Hepatic stellate cell (primary cell): ENCODE results near the gene ZNF32.
"Not testable (repeated sequence)": the region's sequence is repeated elsewhere in the genome, so short reads cannot be mapped to it uniquely, and the experiment has no call there.

Experiments
- DNase-seq: peaks from one replicate; pipeline ENCODE4 v3.0.0; 2011; ENCODE audit warnings: low spot score

Gene ZNF32

DNA sequence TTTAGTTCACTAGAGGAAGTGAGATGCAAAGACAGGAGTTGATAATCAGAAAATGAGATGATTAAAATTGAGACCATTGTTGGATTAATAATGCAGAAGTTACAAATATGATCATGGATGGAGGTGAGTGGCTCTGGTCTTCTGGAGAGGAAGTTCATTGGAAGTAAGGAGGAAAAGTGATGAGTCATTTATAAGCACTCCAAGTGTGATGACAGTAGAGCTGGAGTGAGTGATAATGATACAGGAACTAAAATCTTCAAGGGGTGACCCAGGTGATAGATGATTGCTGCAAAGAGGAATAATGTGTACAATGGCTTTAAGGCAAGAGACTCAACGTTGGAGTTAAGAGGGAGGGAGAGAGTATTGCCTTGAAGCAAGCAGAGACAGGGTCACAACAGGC, 20.7 kb downstream of the ZNF32 start:
- DNase-seq: no peak

DNA sequence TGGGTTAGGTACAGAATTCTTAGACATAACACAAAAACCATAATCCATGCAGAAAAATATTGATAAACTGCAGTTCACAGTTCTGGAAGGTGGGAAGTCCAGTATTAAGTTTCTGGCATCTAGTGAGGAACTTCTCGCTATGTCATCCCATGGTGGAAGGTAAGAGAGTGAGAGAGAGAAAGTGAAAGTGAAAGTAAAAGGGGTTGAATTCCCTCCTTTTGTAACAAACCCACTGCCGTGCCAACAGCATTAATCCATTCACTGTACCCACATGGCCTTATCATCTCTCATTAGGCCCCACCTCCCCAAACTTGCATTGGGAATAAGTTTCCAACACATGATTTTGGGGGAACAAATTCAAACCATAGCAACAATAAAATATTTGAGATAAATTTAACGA, 25.3 kb downstream of the ZNF32 start:
- DNase-seq: no peak

DNA sequence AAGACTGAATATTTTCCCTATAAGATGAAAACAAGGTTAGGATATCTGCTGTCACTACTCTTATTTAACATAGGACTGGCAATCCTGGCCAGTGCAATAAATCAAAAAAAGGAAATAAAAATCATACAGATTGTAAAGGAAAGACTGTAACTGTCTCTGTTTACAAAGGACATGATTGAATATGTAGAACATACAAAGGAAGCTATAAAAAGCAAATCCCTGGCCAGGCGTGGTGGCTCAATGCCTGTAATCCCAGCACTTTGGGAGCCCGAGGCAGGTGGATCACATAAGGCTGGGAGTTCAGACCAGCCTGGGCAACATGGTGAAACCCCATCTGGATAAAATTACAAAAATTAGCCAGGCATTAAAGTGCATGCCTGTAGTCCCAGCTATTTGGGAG, 26.6 kb downstream of the ZNF32 start:
- DNase-seq: no peak

DNA sequence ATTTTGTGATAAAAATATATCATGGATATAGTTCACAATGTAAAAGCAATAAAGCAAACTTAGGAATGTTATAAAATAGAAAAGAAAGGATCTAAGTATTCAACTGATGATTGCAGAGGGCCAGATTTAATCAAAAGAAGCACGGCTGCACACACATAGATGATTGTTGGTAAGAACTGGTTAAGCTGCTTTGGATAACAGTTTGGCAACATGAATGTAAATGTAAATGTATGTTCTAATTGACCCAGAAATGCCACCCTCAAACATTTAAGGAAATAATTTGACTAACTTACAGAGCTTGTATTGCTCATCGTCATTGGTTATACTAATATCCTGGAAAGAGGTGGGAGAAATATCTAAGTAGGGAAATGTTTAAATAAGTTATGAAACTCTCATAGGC, 29.3 kb downstream of the ZNF32 start:
- no peak for DNase-seq

DNA sequence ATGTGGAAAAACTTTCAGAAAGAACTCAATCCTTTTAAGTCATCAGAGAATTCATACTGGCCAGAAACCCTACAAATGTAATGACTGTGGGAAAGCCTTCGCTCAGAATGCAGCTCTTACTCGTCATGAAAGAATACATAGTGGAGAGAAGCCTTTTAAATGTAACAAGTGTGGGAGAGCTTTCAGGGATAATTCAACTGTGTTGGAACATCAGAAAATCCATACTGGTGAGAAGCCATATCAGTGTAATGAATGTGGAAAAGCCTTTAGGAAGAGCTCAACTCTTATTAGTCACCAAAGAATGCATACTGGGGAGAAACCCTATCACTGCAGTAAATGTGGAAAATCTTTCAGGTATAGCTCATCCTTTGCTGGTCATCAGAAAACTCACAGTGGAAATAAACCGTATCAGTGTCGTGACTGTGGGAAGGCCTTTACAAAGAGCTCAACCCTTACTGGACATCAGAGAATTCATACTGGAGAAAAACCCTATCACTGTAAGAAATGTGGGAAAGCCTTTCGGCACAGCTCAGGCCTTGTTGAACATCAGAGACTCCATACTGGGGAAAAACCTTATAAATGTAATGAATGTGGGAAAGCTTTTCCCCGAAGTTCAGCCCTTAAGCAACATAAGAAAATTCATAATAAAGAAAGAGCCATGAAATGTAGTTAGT, 31.8 kb downstream of the ZNF32 start:
- DNase-seq: no peak

DNA sequence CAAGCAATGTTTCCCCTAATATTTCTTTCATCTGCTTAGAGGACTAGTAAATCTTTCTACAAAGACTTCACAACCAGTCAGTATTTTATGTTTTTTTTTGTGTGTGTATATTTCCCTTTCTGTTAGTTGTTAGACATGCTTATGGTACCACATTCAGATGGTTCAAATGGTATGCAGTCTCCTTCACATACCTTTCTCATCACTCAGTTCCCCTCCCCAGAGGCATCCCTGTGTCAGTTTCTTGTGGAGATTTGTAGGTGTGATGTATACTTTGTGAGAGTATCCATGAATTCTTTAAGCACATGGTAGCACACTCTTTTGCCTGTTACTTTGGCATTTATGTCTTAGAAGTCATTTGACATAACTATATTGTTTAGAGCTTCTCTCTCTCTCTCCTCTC, 38.0 kb downstream of the ZNF32 start:
- no peak for DNase-seq

DNA sequence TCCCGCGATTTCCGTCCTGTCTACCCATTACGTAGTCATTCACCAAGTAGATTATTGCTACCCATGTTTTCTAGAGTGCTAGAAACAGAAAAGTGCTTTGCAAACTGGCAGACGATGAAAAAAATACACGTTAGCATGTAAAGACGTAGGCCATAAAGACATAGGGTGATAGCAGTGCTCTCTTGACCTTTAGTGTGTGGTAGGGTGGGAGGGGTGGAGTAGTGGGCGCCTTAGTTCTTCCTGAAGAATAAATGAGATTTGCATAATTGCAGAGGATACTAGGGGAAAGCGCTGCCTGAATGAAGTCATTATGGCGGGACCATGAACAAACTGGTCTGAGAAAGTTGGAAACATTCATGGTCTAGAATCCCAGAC, 41.5 kb downstream of the ZNF32 start:
- no peak for DNase-seq

DNA sequence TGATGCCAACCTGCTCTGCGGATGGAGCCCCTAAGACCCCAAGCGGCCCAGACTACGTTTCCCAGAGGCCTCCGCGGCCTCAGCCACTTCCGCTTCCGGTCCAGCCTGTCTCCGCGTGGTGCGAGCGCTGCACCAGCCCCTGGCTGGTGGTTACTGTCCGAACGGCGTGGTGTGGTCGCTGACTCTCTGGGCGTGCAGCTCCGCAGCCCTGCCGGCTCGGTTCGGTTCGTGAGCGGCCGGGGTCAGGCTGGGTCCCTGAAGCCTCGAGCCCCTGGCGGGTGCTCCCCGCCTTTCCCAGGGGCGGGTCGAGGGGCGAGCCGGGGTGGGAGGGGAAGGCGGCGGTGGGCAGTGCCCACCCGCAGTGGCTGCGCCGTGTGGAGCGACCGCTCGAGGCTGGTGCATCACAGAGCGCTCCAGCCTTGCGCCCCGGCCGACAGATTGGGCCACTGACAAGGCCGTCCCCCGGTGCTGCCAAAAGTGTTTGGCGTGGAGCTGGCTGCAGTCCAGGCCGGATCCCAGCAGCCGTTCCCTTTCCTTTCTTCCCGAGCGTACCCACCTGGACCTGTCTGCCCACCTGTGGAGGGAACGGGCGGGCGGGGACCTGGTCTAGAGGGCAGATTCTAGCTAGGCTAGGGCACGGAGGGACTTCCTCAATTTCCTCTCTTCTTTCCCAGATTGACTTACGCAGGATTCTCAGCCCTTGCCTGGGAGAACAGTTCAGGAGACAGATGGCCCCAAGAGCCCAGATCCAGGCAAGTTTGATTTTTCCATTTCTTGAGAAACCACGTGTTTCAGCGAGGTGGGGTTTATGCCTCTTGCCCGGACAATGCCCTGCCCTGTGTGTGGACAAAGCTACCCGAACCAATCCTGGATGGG, 42.1 kb downstream of the ZNF32 start, which contains the start of gene ZNF485:
TSS of gene ZNF485 (plus strand) at position 116 of the 876 bp plus-strand sequence. CDS start at position 729, 613 bp downstream.
- peak; percentile 83 for DNase-seq

DNA sequence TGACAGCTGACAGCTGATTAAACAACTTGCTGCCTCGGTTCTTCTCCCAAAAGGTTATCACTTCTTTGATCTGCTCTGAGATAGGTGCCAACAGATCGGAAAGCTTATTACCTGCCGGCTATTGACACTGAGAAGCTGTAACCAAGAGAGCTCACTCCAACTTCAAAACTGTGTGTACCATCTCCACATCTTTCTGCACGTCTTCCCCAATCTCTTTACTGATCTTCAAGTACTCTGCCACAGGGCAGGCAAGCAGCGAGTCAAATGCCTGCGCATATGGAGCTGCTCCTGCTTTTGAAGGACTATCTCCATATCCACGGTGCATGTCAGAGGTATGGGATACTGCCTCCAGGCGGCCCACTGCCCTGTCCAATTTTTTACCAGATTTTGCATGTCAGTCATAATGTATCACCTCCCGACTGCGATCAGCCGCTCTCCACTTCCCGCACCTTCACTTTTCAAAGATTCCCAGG, 42.8 kb downstream of the ZNF32 start:
- DNase-seq: no peak

DNA sequence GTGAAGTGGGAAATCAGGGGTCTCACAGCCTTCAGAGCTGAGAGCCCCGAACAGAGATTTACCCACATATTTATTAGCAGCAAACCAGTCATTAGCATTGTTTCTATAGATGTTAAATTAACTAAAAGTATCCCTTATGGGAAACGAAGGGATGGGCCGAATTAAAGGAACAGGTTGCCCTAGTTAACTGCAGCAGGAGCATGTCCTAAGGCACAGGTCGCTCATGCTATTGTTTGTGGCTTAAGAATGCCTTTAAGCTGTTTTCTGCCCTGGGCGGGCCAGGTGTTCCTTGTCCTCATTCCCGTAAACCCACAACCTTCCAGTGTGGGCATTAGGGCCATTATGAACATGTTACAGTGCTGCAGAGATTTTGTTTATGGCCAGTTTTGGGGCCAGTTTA, 47.1 kb downstream of the ZNF32 start:
- DNase-seq: not testable (repeated sequence)

DNA sequence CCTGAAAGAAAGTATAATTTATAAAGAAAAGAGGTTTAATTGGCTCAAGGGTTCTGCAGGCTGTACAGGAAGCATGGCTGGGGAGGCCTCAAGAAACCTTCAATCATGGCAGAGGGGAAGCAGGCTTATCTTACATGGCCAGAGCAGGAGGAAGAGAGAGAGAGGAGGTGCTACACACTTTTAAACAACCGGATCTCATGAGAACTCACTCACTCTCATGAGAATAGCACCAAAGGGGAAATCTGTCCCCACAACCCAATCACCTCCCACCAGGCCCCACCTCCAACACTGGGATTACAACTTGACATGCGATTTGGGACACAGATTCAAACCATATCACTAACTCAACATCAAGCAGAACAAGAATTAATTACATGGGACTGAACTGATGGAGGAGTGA, 49.3 kb downstream of the ZNF32 start:
- DNase-seq: no peak

DNA sequence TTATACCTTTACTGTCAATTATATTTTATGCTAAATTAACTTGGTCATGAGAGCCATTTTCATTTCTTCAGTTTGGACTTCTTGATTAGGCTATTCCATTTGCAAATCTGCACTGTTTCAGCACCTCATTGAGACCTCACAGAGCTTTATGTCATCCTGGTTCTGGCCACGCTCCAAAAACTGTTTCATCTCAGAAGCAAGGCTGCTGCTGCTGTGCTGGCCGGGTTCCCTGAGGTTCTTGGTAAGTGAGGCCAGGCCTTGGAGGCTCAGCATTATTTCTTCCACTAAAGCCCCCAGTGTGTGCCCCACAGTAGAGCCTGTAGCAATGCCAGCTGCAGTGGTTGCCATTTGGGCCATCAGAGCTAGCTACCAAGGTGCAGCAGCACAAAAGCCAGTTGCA, 50.2 kb downstream of the ZNF32 start:
- no peak for DNase-seq

DNA sequence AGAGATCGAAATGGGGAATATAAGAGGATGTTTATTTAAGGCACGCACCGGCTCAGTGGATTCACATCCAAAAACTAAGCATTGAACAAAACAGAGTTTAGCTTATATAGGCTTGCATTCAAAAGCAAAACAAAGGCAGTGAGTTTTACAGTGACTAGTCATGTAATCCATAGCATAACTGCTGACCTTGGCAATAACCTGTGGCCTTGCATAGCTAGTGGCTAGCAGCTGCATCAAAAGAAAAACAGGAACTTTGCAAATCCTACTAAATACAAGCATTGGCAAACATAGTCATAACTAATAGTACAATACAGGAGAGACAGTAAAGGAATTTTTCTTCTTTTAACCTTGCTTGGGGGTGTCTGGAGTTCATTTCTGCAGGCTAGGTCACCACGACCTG, 52.1 kb downstream of the ZNF32 start:
- DNase-seq: no peak

DNA sequence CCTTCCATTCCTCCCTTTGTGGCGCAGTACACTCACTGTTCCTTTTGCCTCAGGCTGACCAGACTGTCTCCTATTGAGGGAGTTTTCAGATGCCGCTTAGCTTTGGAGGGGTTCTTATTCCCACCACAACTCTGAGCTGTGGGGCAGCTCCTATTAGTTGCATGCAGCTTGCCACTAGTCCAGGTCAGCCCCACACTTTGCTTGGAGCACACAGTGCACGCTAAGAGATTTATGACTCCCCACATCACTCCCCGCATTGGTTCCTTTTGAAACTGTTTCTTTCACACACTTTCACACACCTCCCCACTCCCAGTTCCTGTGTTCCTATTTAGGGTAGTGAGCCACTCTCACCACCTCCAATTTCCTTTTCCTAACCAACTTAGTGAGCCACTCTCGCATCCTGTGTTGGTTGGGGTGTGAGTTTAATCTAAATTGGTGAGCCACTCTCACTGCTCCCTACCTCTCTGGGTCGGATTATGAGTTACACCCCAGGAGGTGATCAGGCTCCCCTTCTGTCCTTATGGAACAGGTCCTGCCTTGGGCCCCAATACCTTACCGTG, 52.9 kb downstream of the ZNF32 start:
- no peak for DNase-seq

DNA sequence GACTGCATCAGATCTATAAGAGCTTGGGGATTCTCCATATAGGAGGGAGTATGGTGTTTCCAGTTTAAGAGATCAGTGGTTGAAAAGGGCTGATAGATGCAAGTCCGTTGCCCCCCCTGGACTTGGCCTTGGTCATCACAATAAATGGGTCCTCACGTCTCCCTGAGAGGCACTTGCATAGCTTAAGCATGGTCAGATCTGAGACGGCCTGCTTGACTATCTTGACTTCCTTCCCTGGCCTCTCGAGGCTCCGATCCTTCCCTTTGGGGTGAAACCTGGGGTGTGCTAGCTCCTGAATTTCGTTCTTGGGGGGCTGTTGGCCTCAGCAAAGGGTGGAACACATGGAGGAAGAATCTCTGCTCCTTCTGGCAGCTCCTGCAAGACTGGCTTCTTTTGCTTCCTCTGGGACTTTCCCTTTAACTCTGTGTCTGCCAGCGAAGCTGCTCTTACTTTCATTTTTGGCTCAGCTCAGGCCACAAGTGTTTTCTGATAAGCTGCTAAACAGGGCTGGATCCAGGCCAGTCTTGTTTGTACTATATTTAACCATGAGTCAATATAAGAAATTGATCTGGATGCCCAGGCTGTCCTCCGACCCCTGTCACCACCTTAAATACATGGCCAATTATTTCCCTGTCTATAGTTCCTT, 53.6 kb downstream of the ZNF32 start:
- no peak for DNase-seq
